ELR (cell line): ENCODE results near the gene SHC2.
"Not testable (repeated sequence)": the region's sequence is repeated elsewhere in the genome, so short reads cannot be mapped to it uniquely, and the experiment has no call there.

Experiments
- DNase-seq: peaks from one replicate; pipeline ENCODE4 v3.0.0-alpha.2; 2015; ENCODE audit warnings: low read depth

SHC2 gene

DNA sequence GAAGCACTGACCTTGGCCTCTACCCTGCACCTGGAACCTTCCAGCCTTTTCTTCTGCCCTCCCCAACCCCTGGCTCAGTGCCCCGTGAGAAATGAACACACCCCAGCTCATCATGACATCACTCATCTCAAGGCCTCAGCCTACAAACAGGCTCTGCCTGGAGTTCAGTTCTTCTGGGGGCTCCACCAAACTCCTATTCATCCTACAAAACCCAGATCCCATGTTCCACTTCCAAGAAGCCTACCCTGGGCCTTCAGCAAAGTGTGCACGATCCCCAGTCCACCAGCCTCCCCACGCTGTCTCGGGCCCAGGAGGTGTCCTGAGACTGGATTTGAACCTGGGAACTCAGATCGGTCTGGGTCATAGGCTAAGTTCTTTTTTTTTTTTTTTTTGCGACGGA, 9.0 kb upstream of the SHC2 start:
- DNase-seq: no peak

DNA sequence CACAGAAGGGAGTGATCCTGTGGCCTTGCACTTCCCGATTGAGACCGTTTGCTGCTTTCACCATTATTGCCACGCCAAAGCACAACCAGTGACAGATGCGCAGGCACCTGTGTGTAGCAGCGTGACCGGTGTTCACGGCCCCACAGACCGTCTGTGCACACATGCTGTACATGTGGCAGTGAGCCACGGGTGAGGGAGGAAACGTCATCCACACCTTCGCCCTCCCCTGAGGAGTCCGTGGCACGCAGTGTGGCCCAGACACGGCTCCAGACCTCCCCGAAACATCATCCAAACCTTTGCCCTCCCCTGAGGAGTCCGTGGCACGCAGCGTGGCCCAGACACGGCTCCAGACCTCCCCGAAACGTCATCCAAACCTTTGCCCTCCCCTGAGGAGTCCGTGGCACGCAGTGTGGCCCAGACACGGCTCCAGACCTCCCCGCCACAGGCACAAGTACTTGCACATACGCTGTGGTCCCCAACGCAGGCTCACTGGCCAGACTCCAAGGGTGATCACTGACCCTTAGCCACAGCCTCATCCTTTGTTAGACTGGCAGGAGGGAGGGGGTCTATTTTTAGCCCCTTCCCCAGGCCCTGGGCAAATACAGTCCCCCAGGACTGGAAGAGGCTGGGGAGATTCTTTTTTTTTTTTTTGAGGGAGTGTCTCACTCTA, 7.9 kb upstream of the SHC2 start:
- no peak for DNase-seq

DNA sequence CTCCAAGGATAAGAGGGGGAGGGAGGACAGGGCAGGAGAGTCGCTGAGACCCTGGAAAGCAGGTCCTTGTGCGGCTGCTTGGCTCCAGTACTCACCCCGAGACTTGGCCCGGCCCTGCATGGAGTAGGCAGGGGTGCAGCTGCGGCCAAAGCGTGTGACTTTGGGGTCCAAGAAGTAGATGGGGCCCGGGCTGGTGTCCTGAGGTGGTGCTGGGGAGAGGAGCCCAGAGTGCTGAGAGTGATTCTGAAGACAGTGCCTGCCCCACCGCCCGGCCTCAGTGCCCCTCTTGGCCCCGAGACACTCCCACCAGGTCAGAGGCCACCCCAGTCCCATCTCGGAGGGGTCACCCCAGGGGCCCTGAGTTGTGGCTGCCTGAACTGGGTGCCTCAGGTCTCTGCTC, 6.7 kb upstream of the SHC2 start:
- no peak for DNase-seq

DNA sequence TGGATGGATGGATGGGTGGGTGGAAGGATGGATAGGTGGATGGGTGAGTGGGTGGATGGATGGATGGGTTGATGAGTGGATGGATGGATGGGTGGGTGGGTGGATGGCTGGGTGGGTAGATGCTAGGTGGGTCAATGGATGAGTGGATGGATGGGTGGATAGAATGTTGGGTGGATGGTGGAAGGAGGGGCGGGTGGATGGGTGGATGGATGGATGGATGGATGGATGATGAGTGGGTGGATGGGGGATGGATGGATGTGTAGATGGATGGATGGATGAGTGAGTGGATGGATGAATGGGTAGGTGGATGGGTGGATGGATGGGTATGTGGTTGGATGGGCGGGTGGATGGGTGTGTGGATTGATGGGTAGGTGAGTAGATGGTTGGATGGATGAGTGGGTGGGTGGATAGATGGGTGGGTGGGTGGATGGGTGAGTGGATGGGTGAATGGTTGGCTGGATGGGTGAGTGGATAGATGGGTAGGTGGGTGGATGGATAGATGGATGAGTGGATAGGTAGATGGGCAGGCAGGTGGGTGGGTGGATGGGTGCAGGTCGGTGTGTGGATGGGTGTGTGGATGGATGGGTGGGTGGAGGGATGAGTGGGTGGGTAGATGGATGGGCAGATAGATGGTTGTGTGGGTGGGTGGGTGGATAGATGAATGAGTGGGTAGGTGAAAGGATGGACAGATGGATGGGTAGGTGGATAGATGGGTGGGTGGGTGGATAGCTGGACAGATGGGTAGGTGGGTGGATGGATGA, 4.4 kb upstream of the SHC2 start:
- DNase-seq: no peak

DNA sequence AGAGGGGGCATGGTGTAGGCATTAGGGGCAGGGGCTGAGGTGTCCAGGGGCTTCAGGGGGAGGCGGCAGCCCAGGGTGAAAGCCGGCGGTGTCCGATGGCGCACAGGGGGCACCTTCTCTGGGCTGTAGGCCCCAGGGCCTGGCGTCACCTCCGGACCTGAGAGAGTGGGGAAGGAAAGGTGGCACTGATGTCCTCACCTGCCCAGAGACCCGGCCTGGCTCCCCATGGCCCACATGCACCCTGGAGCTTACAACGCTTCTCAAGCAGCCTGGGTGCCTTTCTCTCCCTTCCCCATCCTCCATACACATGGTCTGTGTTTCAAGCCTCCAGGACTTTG, 3.3 kb upstream of the SHC2 start:
- no peak for DNase-seq

DNA sequence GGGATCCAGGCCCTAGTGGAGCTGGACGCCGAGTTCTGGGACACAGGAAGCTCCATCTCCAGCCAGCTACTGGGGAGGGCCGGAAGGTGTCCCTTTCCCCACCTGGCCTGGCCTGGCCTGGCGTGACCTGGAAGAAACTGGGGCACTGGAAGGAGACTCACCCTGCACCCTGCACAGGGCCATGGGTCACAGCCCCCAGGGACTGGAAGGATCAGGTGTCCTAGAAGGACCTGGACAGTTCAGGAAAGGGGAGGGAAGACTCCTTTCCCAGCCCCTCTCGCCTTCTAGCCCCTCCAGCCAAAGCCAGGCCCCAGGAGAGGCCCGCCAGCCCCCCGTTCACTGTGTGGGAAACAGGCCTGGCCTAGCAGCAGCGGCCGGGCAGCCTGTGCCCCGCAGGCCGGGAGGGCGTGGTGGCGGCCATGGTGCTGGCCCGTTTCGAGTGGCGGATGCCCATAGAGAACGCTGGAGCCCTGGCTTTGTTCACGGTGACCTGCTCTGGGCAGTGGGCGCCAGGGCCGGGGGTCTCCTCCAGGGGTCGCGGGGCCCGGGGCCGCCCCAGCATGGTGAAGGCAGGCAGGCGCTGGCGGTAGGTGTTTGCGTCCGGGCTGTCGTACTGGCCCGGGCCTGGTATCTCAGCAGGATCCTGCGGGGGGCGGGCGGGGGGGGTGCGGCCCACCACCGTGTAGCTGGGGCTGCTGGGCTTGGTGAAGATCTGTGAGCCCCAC, 2.8 kb upstream of the SHC2 start:
- no peak for DNase-seq

DNA sequence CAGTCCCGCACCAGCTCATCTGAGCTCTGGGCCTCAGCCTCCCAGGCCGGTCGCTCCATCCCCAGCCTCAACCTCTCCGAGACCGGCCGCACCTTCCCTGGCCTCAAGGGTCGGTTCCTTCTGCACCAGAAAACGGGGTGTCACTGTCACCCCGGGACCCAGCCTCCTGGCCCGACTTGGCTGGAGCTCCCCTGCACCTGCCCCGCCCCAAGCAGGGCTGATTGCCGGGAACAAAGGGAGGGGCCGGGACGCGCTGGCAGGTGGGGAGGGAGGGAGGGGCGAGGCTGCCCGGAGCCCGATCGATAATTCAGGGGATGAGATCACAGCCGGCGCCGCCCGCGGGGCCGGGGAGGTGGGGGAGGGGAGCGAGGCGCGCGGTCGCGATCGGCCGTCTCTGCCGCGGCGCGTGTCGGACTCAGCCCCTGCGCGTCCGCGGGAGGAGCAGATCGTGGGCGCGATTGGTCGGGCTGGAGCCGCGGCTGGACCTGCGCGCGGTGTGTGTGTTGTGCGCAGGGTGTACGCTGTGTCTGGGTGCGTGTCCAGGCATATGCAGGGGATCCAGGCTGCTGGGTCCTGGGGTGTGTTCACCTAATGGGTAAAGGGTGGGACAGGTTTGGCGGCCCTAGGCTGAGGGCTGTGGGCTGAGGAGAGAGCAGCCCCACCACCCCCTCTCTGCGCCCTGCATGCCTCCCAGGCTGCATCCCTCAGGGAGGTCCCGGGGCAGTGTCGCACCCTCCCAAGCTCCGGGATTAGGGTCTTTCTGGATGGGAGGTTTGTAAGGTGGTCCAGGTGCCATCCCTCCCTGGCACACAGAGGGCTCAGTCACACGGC, 1.1 kb upstream of the SHC2 start:
- no peak for DNase-seq

DNA sequence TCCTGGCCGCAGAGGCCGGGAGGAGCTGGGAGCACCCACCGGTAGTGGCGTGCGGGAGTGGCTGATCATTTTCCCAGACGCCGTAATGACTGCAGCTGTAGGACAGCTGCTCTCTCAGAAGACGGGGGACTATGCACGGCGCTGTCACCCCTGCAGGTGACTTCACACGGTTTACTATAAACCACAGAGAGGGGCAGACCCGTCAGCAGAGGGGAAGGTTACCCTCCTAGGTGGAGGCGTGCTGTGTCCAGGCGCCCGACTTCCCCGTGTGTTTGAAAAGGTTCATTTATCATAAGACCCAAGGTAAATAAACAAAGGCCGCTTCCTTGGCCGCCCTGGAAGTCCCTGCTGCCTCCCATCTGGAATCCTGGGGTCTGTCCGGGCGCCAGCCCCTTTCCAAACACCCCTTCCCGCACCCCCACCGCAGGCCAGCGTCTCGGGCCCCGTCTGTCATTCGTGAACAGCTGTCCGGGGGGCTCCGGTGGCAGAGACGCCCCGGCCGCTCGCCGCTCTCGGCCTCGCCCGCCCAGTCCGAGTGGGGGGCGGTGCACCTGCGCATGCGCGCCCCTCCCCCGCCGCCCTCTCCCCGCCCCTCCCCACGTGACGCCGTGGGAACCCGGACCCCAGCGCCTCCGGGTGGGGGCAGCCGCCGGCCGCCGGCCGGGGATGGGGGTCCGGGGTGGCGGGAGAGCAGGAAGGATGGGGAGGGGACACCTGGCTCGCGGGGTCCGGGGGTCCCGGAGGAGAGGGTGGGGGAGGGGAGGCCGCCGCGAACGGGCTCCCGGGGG, 915 bp downstream of the SHC2 start:
- DNase-seq: peak; percentile 37

DNA sequence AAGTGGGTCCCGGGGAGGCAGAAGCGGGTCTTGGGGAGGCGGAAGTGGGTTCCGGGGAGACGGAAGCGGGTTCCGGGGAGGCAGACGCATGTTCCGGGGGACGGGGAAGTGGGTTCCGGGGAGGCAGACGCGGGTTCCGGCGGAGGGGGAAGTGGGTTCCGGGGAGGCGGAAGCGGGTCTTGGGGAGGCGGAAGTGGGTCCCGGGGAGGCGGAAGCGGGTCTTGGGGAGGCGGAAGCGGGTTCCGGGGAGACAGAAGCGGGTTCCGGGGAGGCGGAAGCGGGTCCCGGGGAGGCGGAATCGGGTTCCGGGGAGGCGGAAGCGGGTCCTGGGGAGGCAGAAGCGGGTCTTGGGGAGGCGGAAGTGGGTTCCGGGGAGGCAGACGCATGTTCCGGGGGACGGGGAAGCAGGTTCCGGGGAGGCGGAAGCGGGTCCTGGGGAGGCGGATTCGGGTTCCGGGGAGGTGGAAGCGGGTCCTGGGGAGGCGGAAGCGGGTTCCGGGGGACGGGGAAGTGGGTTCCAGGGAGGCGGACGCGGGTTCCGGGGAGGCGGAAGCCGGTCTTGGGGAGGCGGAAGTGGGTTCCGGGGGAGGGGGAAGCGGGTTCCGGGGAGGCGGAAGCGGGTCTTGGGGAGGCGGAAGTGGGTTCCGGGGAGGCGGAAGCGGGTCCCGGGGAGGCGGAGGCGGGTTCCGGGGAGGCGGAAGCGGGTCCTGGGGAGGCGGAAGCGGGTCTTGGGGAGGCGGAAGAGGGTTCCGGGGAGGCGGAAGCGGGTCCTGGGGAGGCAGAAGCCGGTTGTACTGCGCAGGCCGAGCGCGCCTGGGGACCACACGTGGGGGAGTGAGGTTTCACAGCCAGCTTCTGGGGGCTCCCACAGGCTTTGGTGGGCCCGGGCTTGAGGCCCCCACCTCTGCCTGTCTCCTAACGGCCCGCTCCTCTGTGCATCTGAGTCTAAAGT, 2.5 kb downstream of the SHC2 start:
- DNase-seq: no peak

DNA sequence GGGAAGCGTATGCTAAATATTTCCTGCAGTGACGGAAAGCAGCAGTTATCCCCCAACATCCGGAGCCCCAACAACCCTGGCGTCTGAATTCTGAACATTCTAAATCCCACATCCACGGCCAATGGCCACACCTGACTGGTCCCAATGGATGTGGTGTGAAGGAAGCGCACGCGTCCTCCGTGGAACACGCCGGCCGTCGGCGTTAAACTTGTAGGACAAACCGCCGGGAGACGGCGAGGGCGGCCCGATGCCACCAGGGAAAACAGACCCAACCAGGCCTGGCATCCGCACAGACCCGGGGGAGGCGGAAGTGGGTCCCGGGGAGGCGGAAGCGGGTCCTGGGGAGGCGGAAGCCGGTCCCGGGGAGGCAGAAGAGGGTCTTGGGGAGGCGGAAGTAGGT, 3.2 kb downstream of the SHC2 start:
- no peak for DNase-seq

DNA sequence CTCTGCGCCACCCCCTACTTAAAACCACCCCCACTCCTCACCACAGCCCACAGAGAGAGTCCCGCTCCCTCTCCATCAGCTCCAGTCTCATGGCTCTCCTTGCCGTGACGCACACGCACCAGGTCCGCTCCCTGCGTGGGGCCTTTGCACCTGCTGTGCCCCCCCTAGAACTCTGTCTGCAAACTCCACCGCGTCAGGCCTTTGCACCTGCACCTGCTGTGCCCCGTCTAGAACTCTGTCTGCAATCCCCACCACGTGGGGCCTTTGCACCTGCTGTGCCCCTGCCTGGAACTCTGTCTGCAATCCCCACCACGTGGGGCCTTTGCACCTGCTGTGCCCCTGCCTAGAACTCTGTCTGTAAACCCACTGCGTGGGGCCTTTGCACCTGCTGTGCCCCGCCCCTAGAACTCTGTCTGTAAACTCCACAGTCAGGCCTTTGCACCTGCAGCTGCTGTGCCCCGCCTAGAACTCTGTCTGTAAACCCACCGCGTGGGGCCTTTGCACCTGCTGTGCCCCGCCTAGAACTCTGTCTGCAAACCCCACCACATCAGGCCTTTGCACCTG, 4.2 kb downstream of the SHC2 start:
- DNase-seq: no peak

DNA sequence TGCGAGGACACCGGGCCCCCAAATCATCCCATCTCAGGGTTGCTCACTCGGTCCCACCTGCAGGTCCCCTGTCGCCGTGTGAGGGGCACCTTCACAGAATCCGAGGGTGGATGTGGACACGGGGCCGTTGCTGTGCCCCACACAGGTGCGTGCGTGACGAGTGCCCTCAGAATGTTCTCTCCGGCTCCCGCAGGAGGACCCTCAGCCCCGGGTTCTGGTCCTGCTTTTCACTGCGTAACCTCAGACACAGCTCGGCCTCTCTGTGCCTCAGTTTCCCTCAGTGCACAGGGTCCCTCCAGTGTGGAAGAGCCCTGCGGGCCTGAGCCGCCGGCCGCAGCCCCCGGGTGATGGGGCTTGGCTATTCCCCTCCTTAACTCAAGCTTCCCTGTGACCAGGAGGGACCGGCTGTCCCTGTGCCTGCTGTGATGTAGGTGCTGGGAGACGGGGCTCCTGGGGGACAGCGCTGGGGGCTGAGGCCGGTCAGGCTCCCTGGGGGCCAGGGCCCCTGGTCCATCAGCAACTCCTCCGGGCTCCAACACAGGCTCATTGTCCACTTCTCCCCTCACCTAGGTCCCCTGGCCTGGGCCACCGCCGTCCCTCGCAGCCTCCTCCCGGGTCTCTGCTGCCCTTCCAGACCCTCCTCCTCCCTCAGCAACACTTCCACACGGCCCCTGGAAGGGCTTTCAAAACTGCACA, 4.8 kb downstream of the SHC2 start:
- DNase-seq: no peak

DNA sequence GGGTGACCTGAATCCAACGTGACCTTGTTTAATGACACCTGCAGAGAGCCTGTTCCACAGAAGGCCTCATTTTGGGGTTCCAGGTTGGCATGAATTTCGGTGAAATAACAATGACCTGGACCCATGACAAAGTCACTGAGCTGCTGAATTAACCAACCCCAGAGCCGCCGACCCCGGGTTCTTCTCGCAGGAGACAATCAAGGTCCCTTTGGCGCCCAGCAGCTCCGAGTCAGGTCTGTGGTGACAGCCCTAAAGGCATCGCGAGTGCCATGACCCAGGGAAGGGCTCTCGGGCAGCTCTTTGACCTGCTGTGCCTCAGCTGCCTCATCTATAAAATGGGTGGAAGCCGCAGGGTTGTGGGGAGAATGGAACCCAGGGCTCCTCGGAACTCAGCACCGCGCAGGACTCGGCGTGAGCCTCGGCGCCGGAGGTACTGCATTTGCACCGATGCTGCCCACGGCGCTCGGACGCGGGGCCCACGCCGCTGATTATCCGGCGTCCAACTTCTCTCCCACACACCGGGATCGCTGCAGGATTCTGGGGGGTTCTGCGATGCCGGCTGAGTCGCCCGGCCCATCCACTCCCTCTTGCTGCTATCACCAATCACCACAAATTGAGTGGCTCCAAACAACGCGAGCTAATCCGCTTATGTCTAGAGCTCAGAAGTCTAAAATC, 5.7 kb downstream of the SHC2 start:
- DNase-seq: no peak

DNA sequence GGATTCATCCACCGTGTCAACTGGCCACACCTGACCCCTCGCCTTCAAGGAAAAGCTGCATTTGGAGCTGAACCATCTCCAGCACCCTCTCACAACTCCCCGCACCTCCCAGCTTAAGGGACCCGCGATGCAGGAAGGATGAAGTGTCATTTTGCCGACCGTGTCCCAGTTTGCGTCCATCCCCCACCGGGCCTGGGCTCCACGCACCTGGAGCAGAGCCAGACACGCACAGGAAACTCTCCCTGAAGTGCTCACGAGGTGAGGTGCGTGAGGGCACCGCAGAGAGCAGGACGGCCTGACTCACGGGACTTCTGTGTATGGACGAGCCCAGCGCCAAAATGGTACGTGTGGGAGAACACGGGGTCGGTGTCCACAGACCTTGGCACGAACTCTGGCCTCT, 7.2 kb downstream of the SHC2 start:
- DNase-seq: no peak

DNA sequence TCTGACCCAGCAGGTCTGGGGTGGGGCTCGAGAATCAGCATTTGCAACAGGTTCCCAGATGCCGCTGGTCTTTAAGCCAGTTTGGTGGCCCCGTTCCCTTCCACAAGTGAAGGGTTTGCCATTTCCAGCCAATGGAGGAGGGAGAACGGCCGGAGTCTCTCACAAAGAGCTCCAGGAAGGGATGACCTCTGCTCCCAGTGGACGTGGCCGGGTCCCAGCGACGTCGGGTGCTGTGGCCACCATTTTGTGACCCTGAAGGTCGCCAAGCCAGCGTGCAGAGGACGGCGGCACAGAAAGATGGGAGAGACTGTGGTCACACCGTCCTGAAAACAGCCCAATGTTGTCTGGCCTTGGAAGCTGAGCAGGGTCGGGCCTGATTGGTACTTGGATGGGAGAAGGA, 8.0 kb downstream of the SHC2 start:
- DNase-seq: no peak

DNA sequence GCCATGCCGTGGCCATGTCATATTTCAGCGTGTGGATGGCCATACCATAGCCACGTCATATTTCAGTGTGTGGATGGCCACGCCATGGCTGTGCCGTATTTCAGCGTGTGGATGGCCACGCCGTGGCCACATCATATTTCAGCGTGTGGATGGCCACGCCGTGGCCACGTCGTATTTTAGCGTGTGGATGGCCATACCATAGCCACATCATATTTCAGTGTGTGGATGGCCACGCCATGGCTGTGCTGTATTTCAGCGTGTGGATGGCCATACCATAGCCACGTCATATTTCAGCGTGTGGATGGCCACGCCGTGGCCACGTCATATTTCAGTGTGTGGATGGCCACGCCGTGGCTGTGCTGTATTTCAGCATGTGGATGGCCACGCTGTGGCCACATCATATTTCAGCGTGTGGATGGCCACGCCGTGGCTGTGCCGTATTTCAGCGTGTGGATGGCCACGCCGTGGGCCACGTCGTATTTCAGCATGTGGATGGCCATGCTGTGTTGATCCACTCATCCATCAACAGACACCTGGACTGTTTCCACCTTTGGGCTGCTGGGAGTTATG, 9.8 kb downstream of the SHC2 start:
- not testable (repeated sequence) for DNase-seq

DNA sequence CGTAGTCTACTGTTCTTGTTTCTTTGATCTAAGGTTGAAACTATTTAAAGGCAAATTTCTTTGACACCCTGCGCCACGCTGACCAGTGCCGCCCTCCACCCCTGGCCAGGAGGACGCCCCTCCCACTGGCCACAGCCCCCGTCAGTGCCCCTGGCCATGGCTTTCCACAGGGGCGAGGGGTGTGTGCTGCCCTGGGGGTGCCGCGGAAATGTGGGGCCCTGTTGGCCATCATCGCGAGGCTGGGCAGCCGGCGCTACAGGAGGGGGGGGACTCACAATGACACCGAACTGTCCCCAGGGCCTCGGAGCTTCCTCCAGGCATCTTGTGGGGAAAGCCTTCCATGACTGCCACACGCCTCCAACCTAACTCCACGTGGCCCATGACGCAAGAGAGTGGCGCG, 10.9 kb downstream of the SHC2 start:
- DNase-seq: no peak

DNA sequence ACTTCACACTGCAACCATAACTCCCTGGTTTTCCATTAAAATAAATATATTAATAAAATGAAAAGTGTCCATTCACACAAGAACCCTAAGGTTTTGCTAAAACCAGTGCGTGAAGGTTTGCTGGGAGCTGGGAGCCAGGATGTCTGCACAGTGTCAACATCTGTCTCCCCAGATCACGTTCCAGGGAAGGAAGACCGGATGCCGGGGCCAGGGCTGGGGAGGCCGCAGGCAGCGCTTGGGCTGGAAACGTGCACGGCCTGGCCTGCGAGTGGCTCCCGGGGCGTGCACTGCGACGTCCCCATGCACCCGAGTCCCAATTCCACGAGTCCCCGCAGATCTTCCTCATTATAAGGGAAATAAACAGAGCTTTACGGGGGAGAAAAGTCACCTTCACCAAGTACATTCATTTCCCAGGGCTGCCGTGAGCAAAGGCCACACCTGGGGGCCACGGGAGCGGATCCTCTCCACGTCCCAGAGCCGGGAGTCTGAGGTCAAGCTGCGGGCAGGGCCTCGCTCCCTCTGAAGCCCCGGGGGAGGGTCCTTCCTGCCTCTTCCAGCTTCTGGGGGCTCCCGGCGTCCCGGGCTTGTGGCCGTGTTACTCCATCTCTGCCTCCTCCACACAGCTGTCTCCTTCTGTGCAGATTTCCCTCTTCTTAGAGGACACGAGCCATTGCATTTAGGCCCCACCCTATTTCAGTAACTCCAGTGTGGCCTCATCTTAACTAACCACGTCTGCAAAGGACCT, 12.8 kb downstream of the SHC2 start:
- no peak for DNase-seq
